Retinal pigment epithelial cell (primary cell): ENCODE measurements around the gene SLC30A1.

Source experiments
- DNase-seq: peaks from one replicate; pipeline ENCODE4 v3.0.0-alpha.2; 2010; ENCODE audit warnings: low read depth
- H3K4me3 ChIP-seq: 2 replicates; pipeline ENCODE4 v1.5.1; 2011; ENCODE audit warnings: mild to moderate bottlenecking, low read length, control low read depth, moderate library complexity
- CTCF ChIP-seq: conservative IDR thresholded peaks from 2 replicates; pipeline ENCODE4 v1.5.1; 2011; ENCODE audit warnings: low read depth, low read length, control low read depth, inconsistent platforms

SLC30A1 gene

GRCh38 chr1:211606914-211607753 is 28.2 kb upstream of the SLC30A1 start:
- no peak for DNase-seq
- H3K4me3 ChIP-seq = no peak overlapping the region
- TF ChIP-seq CTCF = no peak

- DNase-seq = no peak
- no peak for TF ChIP-seq CTCF
- no peak overlapping the region for H3K4me3 ChIP-seq
Measured at GRCh38 chr1:211606332-211606913, 27.5 kb upstream of the SLC30A1 start.

- no peak for TF ChIP-seq CTCF
- no peak for DNase-seq
- H3K4me3 ChIP-seq = no peak overlapping the region
Measured at GRCh38 chr1:211605603-211606331, 26.8 kb upstream of the SLC30A1 start.

- no peak for DNase-seq
- no peak overlapping the region for H3K4me3 ChIP-seq
- no peak for TF ChIP-seq CTCF
Measured at GRCh38 chr1:211605034-211605433, 26.1 kb upstream of the SLC30A1 start.

DNA sequence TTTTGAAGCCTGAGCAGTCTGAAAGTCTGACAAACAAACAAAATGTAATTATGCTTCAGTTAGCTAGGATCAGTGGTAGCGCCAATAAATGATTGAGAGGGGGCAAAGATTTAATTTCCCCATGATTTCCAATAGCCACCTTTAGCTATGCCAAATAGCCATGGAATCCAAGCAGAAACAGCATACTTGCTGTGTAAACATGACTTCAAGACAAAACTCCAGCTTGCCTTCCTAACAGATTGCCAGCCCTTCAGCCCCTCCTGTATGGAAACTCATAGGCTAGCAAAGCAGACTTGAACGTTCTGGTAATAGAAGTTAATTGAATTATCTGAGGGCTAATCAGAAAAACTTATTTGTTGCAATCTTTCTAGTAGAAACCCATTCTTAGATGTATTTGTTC is 25.6 kb upstream of the SLC30A1 start:
- H3K4me3 ChIP-seq = no peak overlapping the region
- no peak for TF ChIP-seq CTCF
- DNase-seq = no peak

DNA sequence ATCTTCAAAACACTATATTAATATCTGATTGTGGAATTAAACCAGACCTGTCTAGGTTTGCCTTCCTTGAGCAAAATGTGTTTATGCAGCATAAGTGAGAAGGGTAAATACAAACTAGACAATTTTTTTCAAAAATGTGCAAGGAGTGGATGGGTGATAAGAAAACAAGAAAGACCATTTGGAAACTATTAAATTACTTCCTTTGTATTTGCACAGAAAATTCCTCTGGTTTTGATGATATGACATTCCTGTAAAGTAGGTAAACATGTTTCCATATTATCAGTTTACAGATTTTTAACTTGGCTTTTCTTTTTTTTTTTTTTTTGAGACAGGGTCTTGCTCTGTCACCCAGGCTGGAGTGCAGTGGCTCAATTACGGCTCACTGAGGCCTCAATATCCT is 24.8 kb upstream of the SLC30A1 start:
- DNase-seq = no peak
- no peak overlapping the region for H3K4me3 ChIP-seq
- TF ChIP-seq CTCF = no peak
